DMS53 treated with DMSO at 0.1 percent for 48 hours (cell line): ENCODE measurements around the gene SCML1.

Experiments
- DNase-seq: peaks from one replicate; lab custom pipeline; 2025; ENCODE audit not compliant: unreplicated experiment; lab: John Stamatoyannopoulos, UW

The SCML1 gene

DNA sequence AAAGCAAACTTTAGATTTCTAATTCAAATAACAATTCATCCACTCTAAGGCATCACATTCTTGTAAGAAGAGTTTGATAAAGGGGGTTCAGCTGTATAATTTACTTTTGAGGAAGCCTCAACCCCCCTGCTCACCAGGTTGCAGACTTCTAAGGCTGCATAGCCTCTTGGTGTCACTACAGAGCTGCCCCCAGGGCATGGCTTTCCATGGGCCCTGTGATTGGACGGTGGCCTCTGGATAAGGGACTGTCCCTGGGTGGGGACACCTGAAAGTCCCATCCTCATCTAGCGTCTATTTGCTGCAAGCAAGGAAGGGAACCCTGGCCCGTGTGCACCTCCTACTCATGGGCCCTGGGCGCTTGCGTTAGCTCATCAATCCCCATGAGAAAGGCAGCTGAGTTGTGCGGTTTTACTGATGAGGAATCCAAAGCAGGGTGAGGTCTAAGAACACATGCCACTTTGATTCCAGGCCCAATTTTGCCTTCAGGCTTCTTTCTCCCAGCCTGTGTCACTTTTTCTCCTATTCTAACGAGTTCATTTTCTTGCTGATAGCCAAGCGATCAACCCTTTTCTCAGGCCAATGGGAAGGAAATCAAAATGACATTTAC lies 51.8 kb downstream of the SCML1 start:
- no peak for DNase-seq

DNA sequence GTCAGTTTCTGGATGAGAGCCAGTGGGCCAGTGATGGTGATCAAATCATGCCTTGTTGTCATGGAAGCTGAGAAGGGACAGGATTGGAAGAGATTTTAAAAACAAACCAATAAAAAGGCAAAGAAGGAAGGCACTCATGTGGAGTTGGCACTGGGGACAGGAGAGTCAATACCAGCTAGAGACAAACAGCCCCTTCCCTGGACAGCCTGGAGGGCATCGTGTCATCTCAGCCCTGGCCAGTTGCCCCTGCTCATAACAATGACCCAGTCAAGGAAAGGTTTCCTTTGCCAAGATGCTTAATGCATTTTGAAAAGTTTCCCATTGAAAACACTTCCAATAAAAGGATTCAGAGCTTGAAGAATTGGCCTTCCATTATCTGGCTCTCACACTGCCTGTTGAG lies 55.5 kb downstream of the SCML1 start:
- DNase-seq = no peak

DNA sequence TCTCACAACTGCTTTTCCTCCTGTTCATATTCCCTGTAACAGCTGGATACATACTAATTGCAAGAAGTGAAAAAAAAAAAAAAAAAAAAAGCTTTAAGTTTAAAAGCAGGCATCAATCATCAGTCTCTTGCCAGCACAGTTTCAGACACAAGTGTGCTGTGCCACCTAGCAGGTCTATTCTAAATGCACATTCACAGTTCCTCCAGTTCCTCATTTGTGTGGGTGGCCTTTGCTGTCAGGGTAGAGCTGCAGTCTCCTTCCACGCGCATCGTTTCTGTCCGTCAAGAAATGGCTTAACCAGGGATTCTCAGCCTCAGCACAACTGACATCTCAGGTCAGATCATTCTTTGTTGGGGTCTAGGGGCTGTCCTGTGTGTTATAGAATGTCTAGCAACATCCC lies 61.6 kb downstream of the SCML1 start:
- DNase-seq = no peak

DNA sequence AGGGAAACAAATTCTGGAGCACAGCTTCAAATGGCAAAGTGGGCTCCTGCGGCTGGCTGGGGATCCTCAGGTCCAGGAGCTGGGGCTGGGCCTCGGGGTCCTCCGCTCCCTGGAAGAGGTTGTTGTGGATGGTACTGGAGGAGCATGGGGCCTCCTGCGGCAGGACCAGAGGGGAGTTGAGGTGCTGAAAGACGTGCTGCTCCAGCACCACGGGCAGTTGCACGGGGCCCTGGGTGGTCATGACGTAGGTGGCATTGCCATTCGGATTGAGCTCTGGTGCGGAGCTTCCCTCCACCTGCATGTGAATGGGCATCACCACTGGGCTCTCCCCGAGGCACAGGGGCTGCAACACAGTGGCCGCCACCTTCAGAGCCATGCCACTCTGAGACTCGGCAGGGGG lies 64.1 kb downstream of the SCML1 start:
- no peak for DNase-seq

DNA sequence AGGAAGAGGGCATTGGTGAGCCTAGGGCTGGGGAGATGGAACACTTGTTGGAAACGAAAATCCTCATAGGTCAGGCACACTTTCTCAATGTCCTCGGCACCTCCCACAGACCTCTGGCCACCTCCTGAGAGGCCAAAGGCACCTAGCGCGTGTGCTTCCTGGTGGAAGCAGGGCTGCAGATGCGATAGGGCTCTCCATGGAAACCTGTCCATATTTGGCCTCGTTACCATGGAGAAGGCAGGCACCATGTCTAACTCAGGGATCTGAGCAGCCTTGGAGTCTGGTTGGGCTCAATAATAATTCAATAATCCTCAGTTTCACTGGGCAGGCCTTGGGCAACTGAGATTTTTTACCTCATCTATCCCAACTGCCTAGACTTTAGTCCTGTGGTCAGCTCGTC lies 65.5 kb downstream of the SCML1 start:
- no peak for DNase-seq

DNA sequence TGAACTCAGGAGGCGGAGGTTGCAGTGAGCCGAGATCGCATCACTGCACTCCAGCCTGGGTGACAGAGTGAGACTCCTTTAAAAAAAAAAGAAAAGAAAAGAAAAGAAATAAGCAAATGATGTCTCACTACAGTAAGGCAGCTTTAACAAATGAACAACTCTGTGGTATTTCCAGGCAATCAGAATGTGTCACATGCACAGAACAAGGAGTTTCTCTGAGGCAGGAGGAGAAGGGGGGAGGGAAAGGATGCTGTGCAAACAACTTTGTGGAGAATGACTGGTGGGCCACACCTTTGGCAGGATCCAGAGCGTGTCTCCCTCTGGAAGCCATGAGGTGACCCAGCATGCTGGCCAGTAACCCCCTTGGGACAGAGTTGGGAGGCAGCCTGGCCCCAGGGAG lies 66.2 kb downstream of the SCML1 start:
- DNase-seq = no peak
